ENCODE results near the gene HOXD3. TPM values are rescaled to one million over a fixed set of nuclear protein-coding genes. Genes with fewer than 3 reads are reported as not detected.
A peak's percentile ranks its signal among the peaks of the same experiment; 100 is the strongest.

The HOXD3 gene
- polyA plus RNA-seq, 1 of the 3 experiments (the other 2 are of a cell fraction), result 0.81 TPM

DNA sequence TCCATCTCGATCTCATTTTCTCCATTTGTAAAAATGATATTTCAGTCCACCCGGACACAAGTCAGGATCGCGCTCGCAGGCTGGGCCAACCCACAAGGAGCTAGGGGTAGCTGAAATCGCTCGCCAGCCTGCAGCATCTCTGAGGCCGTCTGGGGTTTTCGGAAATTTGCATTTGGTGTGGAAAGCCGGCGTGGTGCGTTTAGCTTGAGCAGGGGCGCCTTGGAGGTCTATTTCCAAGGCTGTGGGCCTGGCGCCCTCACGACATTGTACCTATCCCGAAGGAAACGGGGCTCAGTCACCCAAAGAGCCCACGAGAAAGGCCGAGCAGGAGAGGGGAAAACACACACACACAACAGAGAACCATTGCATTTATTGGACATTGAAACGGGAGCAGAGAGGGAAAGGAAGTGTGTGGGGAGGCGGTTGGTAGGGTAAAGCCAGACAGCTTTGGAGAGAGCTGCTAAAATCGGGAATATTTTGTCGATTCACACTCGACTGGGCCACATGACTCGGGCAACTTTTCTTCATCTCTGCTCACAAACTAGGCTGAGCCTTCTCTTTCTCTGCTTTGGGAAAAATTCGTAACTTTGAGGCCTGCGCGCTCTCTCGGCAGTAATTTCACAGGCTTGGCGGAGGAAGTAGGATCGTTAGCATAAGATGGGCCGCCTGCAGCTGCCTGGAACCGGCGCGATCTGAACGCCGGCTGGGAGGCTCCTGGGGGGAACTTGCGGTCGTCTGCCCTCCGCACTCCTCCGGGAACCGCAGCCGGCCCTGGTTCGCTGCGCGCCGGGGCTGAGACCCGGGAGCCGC, 28.7 kb upstream of the HOXD3 start:
- H2AFZ ChIP-seq (ENCODE audit: low read depth), result no peak overlapping the region
- no peak for TF ChIP-seq GATA2 (CRISPR knock-in tag; IDR thresholded peaks at IDR 0.05)
- TF ChIP-seq ELF1 (IDR thresholded peaks at IDR 0.05), result no peak
- no peak for TF ChIP-seq EP300 (IDR thresholded peaks at IDR 0.05; ENCODE audit: borderline replicate concordance in 1 of 2, low read depth in 1 of 2, low read length in 1 of 2)
- H3K4me1 ChIP-seq (ENCODE audit: control insufficient read depth in 1 of 2, insufficient read depth in 2 of 2, low read depth in 1 of 2, low read length in 1 of 2), result peaks cover 10 to 28% of the 10 kb centered on the region in 2 experiments; a peak in 3 of 4 replicates
- ChIA-PET CTCF (interaction anchor here (0.9 to 26.1 kb wide), 18 partner anchors 12 to 1036 kb away, joined by 3 to 1047 read pairs (median 10); partner anchors contain the start of gene HOXD10), POLR2A (interaction anchor here (6.3 kb wide), 1 partner anchor 446 kb away, joined by 34 read pairs; no protein-coding TSS in a partner anchor)
- H3F3A ChIP-seq (replicated peaks; ENCODE audit: insufficient read depth), result peaks cover 11% of the 10 kb centered on the region
- H3K4me2 ChIP-seq, result 0 out of 2 replicates have a peak overlapping the region, but pooled peaks have one; percentile 85
- H3K9me3 ChIP-seq, result no peaks in the 10 kb centered on the region
- no peaks in the 10 kb centered on the region for H3K27me3 ChIP-seq (ENCODE audit: insufficient read depth)
- no peaks in the 10 kb centered on the region for H3K36me3 ChIP-seq (replicated peaks in 1 of 2; ENCODE audit: control insufficient read depth in 1 of 2, insufficient read depth in 2 of 2, low read length in 1 of 2)
- no peak overlapping the region for H3K27ac ChIP-seq (ENCODE audit: low read depth in 2 of 2, low read length in 1 of 2)
- no peak overlapping the region for H3K4me3 ChIP-seq (ENCODE audit: low read depth in 2 of 2, low read length in 1 of 2)
- H3K9ac ChIP-seq, result no peak overlapping the region
- WGBS (ENCODE audit: low lambda C conversion rate), result 97% methylated on average over 49 of the region's 49 CpGs
- no peaks in the 10 kb centered on the region for H3K9me2 ChIP-seq
- no peaks in the 10 kb centered on the region for H4K20me1 ChIP-seq (ENCODE audit: insufficient read depth)
- H3K79me2 ChIP-seq (ENCODE audit: insufficient read depth), result peaks cover 10% of the 10 kb centered on the region
- no peak for DNase-seq

DNA sequence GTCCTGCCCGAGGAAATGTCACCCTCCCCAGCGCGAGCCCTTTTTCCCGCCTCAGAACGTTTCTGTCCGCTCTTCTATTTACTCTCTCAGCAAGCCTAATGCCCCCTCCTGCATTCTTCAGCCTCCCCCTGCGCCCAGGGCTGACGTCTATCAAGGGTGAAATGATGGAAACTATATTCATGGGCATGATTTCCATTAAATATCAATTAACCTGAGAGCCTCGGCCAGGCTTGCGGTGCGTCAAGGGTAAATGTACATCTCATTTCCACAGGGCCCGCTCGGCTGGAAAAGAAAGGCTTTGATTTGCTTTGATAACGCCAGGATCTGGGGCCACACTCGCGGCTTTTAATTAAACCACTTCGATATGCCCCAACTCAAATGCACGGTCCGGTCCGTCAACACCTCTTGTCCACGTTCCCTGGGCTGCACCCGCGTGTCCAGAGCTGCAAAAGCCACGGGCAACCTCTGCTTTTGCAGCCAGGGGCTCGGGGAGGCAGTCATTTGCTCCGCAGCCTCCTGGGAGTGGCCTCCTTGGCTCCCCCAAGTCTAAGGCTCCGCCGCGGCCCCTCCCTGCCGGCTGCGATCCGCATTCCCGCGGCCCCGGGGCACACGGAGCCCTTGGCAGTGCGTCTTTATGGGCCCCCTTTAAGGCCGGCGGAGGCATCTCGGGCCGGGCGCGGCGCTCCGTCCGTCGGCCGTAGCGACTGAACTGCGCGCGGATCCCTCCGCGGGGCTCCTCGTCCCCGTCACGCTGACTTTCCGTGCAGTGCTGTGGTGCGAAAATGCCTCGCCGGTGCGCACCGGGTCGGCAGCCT, 27.9 kb upstream of the HOXD3 start, which contains the start of gene HOXD8:
TSS of gene HOXD8 (plus strand) at position 724 of the 815 bp plus-strand sequence. CDS start 662 bp downstream, outside the sequence.
- POLR2A ChIA-PET, result interaction anchor here (1.6 to 6.3 kb wide), 4 partner anchors 326 to 509 kb away, joined by 7 to 45 read pairs (median 24); no protein-coding TSS in a partner anchor
- H2AFZ ChIP-seq (ENCODE audit: low read depth), result peak within 1 kb of the TSS; percentile 53
- DNase-seq, result peak; percentile 88
- TF ChIP-seq RXRA (IDR thresholded peaks at IDR 0.05; ENCODE audit: borderline replicate concordance, low read depth) (no peak), JUND (IDR thresholded peaks at IDR 0.05) (peak; percentile 25; the same call in 1 of the 2 replicates), TCF12 (IDR thresholded peaks at IDR 0.05) (peak; percentile 16; the same call in 1 of the 2 replicates), GATA2 (CRISPR knock-in tag; IDR thresholded peaks at IDR 0.05) (peak; percentile 28; the same call in 1 of the 2 replicates), TEAD4 (IDR thresholded peaks at IDR 0.05; ENCODE audit: borderline replicate concordance, insufficient read depth) (peak; percentile 48; the same call in 1 of the 2 replicates), NRF1 (IDR thresholded peaks at IDR 0.05; ENCODE audit: low read depth, low read length) (no peak), ELF1 (IDR thresholded peaks at IDR 0.05) (no peak), FOSL2 (IDR thresholded peaks at IDR 0.05; ENCODE audit: borderline replicate concordance, low read depth) (no peak), SMC3 (IDR thresholded peaks at IDR 0.05; ENCODE audit: low read depth, low read length) (peak; percentile 32; the same call in 1 of the 2 replicates), MXI1 (IDR thresholded peaks at IDR 0.05; ENCODE audit: low read depth, low read length) (peak; percentile 38; the same call in 1 of the 2 replicates), RCOR1 (IDR thresholded peaks at IDR 0.05; ENCODE audit: low read length) (peak; percentile 64), FOXJ3 (CRISPR knock-in tag; IDR thresholded peaks at IDR 0.05) (peak; percentile 48; the same call in 1 of the 2 replicates), EP300 (IDR thresholded peaks at IDR 0.05; ENCODE audit: borderline replicate concordance in 1 of 2, low read depth in 1 of 2, low read length in 1 of 2) (peak in 1 of 2 experiments; percentile 56; a peak in 1 of 4 replicates), EZH2phosphoT487 (IDR thresholded peaks at IDR 0.05; ENCODE audit: borderline replicate concordance, low read depth) (no peak), FOXM1 (IDR thresholded peaks at IDR 0.05; ENCODE audit: low read depth) (no peak), GABPA (IDR thresholded peaks at IDR 0.05; ENCODE audit: low read depth) (no peak), YY1 (IDR thresholded peaks at IDR 0.05; ENCODE audit: low read depth) (0 out of 2 replicates have a peak, but pooled peaks have one; percentile 29)
- TF ChIP-seq, protein P1, sequence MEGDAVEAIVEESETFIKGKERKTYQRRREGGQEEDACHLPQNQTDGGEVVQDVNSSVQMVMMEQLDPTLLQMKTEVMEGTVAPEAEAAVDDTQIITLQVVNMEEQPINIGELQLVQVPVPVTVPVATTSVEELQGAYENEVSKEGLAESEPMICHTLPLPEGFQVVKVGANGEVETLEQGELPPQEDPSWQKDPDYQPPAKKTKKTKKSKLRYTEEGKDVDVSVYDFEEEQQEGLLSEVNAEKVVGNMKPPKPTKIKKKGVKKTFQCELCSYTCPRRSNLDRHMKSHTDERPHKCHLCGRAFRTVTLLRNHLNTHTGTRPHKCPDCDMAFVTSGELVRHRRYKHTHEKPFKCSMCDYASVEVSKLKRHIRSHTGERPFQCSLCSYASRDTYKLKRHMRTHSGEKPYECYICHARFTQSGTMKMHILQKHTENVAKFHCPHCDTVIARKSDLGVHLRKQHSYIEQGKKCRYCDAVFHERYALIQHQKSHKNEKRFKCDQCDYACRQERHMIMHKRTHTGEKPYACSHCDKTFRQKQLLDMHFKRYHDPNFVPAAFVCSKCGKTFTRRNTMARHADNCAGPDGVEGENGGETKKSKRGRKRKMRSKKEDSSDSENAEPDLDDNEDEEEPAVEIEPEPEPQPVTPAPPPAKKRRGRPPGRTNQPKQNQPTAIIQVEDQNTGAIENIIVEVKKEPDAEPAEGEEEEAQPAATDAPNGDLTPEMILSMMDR (IDR thresholded peaks at IDR 0.05), result no peak
- TF ChIP-seq, protein P2, sequence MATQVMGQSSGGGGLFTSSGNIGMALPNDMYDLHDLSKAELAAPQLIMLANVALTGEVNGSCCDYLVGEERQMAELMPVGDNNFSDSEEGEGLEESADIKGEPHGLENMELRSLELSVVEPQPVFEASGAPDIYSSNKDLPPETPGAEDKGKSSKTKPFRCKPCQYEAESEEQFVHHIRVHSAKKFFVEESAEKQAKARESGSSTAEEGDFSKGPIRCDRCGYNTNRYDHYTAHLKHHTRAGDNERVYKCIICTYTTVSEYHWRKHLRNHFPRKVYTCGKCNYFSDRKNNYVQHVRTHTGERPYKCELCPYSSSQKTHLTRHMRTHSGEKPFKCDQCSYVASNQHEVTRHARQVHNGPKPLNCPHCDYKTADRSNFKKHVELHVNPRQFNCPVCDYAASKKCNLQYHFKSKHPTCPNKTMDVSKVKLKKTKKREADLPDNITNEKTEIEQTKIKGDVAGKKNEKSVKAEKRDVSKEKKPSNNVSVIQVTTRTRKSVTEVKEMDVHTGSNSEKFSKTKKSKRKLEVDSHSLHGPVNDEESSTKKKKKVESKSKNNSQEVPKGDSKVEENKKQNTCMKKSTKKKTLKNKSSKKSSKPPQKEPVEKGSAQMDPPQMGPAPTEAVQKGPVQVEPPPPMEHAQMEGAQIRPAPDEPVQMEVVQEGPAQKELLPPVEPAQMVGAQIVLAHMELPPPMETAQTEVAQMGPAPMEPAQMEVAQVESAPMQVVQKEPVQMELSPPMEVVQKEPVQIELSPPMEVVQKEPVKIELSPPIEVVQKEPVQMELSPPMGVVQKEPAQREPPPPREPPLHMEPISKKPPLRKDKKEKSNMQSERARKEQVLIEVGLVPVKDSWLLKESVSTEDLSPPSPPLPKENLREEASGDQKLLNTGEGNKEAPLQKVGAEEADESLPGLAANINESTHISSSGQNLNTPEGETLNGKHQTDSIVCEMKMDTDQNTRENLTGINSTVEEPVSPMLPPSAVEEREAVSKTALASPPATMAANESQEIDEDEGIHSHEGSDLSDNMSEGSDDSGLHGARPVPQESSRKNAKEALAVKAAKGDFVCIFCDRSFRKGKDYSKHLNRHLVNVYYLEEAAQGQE (IDR thresholded peaks at IDR 0.05; ENCODE audit: low read depth, low read length), result peak; percentile 69; the same call in 1 of the 2 replicates

More for the DNA sequence above, 27.9 kb upstream of the HOXD3 start, which contains the start of gene HOXD8:
- H3K9ac ChIP-seq, result peak within 1 kb of the TSS; percentile 66
- no peaks in the 10 kb centered on the region for H3K36me3 ChIP-seq (replicated peaks in 1 of 2; ENCODE audit: control insufficient read depth in 1 of 2, insufficient read depth in 2 of 2, low read length in 1 of 2)
- WGBS (ENCODE audit: low lambda C conversion rate), result 49% methylated on average over 31 of the region's 64 CpGs
- CTCF ChIA-PET, result interaction anchor here (0.9 to 26.1 kb wide), 7 partner anchors 9 to 1020 kb away, joined by 3 to 1047 read pairs (median 111); partner anchors contain the start of gene HOXD10
- peak within 1 kb of the TSS; percentile 69 for H3K4me3 ChIP-seq (ENCODE audit: low read depth in 2 of 2, low read length in 1 of 2)
- peaks cover 10% of the 10 kb centered on the region for H3K79me2 ChIP-seq (ENCODE audit: insufficient read depth)
- H3K4me2 ChIP-seq, result peak within 1 kb of the TSS; percentile 85
- H3K4me1 ChIP-seq (ENCODE audit: control insufficient read depth in 1 of 2, insufficient read depth in 2 of 2, low read depth in 1 of 2, low read length in 1 of 2), result peaks cover 19 to 30% of the 10 kb centered on the region in 2 experiments; a peak in 3 of 4 replicates
- no peaks in the 10 kb centered on the region for H3K9me2 ChIP-seq
- no peaks in the 10 kb centered on the region for H4K20me1 ChIP-seq (ENCODE audit: insufficient read depth)
- H3F3A ChIP-seq (replicated peaks; ENCODE audit: insufficient read depth), result peaks cover 13% of the 10 kb centered on the region
- peak within 1 kb of the TSS; percentile 62 to 63 for H3K27ac ChIP-seq (ENCODE audit: low read depth in 2 of 2, low read length in 1 of 2)
- H3K27me3 ChIP-seq (ENCODE audit: insufficient read depth), result no peaks in the 10 kb centered on the region
- H3K9me3 ChIP-seq, result no peaks in the 10 kb centered on the region
